Activated CD8-positive, alpha-beta memory T cell treated with anti-CD3 and anti-CD28 coated beads for 48 hours (primary cell): ENCODE results near the gene CUBN.

ENCODE experiments used
- DNase-seq, 3 experiments: peaks; one replicate each; pipeline ENCODE4 v3.0.0-alpha.2; 2020; ENCODE audit warnings: low read depth in 2 of 3, low spot score in 2 of 3

The CUBN gene

DNA sequence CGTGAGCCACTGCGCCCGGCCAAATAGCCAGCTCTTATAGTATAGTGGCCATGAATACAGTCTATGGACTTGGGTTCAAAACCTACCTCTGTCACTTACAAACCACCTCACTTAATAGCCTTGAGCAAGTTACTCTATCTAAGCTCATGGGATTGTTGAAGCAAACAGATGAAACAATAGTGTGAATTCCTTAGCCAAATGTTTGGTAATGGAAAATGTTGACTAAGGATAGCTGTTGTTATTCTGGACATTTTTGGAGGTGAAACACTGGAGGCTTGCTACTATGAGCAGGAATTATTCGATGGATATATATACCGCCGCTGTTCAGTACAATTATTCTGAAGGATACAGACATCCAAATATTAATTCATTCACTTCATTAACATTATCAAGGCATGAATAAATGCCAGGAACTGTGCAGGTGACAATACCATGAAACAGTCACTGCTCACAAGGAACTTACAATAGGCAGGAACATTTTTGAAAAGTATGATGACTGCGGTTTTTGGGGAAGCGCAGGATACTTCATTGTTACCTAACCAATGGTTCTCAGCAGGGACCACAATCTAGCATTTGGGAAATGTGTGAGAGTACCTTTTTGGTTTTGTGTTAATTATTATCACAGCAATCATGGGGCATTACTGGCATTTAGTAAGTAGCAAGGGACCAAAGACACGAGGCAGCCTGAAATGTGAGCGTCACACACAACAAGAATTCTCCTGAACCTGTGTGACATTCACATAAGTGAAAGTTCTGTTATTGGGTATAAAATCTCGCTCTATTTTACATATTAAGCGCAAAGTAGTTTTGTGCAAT, 55.7 kb downstream of the CUBN start:
- no peak for DNase-seq

DNA sequence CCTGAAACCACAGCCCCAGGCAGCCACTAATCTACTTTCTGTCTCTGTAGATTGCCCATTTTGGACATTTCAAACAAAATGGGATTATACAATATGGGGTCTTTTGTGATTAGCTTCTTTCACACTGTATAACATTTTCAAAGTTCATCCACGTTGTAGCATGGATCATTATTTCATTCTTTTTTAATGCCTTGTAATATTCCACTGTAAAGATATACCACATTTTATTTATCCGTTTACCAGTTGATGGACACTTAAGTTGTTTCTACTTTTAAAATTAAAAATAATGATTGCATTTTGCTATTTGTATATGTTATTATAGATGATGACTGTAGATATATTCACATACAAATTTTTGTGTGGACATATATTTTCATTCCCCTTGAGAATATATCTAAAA, 60.7 kb downstream of the CUBN start:
- no peak for DNase-seq

DNA sequence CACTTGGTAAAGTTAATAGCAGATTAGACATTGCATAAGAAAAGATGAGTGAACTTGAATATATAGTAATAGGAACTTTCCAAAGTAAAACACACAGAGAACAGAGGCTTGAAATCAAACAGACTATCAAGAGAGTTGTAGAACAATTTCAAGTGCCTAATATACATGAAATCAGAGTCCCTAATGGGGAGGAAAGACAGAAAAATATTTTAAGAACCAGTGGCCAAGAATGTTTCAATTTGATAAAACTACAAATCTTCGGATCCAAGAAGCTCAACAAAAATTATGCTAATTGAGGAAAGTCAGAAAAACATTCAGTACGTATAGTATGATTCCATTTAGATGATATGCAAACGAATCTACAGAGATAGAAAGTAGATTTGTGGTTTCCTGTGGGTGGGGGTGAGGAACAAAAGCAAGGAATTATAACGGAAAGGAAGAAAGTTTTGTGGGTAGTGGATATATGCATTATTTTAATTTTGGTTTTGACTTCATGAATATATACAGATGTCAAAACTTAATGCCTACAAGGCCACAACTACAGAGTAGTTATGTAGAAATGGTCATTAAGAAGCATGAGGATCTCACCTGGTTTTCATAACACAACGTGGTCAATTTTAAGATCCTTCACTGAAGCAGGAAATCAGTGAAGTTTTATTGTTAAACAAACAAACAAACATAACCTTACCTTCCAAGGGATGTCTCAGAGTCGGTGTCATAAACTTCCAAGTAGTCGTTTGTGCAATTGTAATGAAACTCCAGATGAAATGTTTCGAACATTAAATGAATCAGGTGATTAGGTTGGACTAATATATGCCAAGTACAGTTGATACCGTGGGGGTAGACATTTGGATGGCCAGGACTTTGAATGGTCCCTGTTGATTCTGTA, 62.0 kb downstream of the CUBN start:
- no peak for DNase-seq

DNA sequence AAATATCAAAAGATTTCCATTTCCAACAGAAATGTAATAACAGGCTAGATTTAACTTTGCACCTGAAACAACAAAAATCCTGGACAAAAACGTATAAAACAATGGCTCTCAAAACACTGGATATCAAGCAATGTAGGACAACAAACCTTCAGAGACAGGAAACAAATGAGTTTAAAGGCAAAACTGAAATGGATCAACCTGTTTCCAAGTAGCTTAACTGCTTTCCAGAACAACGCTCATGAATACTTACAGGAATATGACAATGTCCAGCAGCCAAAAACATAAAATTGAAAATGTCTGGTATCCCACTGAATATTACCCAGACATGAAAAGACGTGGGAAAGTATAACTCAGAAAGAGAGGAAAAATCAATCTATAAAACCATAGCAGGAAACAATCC, 62.8 kb downstream of the CUBN start:
- DNase-seq: no peak

DNA sequence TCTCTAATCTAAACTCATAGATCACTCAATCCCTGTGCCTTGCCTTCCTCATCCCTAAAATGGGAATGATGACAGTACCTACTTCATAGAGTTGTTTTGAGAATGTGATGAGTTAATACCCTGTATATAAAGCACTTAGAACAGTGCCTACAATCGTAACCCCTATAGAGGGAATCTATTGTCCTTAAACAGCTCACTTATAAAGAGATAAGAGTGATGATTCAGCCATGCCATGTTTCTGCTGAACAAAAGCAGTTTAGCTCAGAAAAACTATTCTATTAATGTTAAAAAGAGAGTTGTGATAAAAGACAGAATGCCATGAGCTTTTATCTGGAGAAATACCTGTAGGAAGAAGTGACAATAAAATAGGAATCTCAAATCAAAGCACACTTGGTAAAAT, 63.6 kb downstream of the CUBN start:
- no peak for DNase-seq

DNA sequence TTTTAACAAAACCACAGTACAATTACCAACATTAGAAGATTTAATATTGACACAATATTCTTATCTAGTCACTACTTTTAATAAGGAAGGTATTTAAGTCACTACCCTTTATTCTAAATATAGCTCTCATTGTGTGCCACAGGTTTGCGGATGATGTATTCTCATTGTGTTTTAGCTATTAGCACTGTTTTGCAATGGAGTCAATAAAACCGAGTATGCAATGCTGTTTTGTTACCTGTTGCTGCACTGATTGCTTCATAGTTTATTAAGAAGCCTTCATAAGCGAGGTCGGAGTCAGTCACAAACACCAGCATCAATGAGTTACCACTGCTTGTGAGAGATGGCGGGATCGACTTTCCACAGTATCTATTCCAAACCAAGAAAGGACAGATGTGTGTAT, 64.3 kb downstream of the CUBN start:
- DNase-seq: no peak

DNA sequence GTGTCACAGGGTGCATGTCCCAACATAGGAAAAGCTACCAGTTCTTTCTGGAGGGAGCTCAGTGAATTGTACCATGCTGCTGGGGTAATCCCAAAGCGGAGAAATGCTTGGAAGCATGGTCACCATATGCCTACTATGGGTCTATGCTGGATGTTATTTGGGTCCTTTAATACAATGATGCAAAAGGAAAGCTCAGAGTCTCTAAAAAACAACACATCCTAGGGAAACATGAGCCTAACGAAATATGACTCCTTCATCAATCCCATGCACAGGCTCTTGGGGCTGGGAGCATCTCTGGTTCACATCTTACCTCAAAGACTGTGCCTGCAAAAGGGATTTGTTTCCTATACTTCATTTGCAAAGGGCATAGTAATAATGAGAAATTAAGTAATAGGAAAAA, 65.2 kb downstream of the CUBN start:
- no peak for DNase-seq

DNA sequence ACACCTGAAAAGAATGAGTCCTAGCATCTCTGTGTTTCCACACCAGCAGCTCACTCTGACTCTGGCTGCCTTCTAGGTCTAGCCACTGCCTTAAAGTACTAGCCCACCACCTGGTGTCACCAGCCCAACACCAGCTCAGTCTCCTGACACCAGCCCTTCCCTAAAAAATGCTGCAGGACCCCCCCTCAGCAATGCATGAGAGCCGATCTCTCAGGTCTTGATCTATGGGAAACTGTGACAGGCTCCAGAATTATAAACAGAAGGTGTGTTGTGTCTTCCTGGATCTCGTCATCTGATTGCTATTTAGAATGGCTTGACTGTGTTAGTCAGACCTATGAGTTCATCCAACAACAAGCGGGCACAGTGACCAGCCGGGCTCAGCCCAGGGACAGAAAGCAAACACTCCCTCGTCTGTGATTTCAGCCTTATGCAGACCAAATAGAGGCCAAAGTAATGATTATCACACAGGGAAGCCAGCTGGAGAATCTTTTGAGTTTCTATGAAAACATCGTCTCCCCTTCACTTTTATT, 66.6 kb downstream of the CUBN start:
- no peak for DNase-seq

DNA sequence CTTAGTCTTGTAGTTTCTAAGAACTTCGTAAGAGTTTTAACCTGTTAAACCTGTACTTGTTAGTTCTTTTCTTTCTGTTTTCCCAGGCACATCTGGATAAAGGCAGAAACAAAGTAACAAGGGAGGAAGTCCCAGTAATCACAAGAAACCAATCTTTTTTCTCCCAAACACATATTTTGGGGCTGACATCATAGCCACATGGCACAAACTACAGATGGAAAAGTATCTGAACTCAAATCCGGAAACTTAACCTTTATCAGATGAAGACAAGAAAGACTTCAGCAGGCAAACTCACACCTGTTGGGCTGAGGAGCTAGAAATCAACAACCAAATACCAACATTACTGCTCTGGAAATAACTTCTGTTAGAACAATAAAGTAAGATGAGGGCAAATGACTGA, 67.1 kb downstream of the CUBN start:
- no peak for DNase-seq

DNA sequence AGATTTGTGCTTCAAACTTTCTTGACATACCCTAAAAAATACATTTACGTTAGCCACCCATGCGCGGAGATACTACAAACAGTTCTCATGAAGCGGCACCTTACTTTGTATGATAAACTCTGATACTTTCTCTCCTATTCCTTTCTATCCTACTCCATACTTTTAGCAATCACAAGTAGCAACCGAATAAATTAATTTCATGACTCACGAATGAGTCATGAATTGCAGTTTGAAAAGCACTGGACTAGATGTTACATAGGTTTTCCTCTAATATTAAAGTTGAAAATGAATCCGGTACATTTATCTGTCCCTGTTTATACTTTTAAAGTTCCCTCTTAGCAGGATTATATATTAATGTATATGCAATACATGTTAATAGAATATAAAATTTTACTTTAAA, 67.6 kb downstream of the CUBN start:
- no peak for DNase-seq

DNA sequence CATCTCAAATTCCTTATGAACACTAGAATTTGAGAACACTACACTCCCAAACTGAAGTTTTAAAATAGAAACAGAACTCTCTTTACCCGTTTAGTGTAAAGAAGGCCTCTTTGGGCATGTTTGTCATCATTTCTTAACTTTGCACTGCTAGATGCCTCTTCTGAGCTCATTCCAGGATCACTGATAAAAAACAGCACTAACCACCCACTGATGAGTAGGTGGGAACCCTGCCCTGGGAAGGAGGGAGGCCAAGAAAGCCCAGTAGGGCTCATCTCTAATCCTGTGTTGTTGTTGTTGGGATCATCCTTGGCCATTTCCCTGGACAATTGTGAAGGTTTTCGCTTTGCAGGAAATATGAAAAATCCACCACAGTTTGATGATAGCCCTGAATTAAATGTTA, 68.2 kb downstream of the CUBN start:
- no peak for DNase-seq

DNA sequence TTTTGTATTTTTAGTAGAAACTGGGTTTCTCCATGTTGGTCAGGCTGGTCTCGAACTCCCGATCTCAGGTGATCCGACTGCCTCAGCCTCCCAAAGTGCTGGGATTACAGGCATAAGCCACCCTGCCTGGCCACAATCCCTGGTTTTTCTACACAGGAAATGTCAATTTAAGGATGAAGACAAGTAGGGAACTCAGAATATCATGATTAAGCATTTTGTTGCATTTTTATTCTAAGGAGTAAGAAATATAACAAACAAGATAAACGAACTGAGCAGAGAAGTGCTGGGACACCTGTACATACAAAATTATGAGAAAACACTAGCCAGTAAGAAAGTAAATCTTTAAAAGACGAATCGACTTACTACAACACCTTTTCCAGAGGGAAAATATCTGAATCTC, 69.3 kb downstream of the CUBN start:
- no peak for DNase-seq

DNA sequence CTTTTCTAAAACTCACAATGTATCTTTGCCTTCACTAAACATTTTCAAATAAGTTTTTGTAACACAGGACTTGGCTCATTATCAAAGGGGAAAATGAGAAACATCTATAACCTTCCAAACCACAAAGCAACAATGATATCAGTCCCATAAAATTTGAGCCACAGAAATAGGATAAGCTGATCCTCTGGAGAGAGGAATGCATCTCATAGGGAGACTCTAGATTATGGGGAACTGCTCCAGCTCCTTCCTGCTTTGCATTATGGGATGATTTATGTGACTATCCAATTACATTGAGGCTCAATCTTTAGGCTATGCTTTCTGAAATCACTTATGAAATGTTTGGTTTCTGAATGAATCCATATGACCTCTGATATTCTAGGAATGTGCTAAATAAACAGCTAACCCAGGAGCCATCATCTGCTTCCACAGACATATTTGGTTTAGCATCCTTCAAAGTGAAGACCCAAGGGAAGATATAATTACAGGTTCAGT, 70.4 kb downstream of the CUBN start:
- no peak for DNase-seq

DNA sequence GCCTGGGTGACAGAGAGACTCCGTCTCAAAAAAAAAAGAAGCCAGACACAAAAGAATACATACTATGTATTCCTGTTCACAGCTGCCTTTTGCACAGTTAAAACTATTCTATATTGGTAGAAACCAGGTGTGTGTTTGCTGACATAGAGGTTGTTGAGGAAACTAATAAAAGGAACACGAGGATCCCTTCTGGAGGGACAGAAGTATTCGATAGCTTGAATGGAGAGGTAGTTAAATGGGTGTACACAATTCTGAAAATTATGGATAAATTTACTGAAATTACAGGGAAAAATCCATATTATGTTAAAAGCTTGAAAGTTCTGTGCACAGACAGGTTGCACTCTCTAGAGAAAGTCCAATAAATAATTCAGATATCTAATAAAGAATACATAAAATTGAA, 71.5 kb downstream of the CUBN start:
- no peak for DNase-seq

DNA sequence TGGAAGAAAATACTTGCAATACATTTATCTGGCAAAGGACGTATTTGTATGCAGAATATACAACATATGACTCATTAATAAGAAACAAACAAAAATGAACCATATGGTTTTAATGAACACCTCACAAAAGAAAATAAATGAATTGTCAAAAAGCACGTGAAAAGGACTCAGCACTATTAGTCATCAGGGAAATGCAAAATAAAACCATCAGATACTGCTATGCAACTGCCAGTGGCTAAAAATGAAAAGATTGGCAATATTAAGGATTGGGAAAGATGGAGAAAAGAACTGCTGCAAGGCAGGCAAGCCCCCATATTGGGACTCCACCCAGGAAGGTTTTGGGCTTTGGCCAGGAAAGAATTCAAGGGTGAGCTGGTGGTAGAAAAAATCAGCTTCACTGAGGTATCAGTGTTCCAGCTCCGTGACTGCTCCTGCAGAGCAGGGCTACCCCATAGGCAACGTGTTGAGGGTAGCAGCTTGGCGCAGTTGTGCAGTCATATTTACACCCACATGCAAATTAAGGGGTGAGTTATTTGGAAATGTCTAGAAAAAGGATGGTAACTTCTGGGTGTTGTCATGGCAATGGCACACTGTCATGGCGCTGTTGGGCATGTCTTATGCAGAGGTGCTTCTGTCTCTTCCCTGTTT, 72.7 kb downstream of the CUBN start:
- DNase-seq: no peak

DNA sequence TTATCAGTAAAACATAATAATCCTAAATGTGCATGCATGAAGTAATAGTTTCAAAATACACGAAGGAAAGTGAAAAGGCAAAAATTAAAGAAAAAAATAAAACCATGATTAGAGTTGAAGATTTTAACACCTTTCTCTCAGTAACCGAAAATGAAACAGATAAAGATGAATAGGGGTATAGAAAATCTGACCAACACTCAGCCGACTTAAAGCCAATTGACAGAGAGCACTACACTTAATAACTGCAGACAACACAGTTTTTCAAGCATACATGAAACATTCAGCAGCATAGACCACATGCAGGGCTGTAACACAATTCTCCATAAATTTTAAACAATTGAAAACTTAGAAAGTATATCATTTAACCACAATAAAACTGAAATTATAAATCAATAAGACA, 76.1 kb downstream of the CUBN start:
- DNase-seq: no peak

DNA sequence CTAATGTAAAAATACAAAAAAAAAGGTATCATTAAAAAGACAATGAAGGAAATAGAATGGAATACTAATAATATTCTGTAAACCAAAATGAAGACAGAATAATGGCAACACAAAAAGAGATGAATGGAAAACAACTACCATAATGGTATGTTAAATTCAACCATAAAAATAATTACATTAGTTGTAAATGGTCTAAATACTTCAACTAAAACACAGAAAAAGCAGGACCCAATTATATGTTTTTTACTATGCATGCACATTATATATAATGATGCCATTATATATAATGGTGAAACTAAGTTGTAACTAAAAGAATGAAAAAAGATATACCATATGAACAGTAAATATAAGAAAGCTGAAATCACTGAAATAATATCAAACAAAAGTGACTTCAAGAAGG, 76.5 kb downstream of the CUBN start:
- DNase-seq: no peak

DNA sequence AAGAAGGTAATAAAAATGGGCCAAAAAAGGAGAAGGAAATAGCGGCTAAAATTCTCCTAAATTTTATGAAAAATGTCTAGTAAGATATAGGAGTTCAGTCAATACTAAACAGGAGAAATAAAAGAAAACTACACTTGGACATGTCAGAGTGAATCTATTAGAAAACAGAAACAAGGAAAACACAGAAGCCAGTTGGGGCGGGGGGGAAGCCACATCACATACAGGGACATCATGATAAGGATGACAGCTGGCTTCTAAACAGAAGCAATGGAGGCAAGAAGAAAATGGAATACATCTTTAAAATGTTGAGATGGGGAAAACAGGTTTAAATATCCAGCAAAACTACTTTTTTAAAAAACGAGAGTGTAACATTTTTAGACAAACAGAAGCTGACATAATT, 77.8 kb downstream of the CUBN start:
- DNase-seq: no peak

DNA sequence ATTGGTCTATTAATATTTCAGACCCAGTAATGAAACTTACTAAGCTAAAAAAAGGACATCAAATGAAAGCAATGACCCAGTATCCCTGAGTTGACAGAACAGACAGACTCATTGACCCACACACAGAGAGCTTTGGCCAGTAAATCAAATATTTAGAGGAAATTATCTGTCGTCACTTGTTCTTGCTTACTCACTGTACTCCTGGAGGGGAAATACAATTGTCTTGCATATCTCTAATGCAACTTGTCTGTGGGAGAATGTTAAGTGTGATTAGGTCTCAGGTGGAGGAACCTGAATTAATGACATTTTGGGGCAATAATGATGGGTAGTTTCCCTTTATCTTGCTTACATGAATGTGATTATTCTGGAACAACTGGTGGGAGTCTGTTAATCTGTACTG, 80.4 kb downstream of the CUBN start:
- DNase-seq: no peak

DNA sequence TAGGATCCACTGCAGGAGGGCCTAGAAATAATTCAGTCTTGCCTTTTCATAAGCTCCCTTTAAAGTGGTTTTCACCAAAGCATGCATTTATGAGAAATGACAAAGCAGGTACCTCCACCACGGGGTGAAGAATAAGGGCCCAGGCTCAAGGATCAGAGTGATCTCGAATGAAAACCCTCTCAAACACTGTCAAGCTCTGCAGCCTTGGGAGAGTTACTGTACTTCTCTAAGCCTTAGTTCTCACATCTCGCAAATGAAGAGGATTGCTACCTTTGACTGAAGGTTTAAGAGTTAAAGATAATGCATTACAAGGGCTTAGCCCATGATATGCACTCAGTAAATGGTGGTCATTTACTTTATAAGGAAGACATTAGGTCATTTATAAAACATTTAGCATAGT, 81.7 kb downstream of the CUBN start:
- DNase-seq: no peak

DNA sequence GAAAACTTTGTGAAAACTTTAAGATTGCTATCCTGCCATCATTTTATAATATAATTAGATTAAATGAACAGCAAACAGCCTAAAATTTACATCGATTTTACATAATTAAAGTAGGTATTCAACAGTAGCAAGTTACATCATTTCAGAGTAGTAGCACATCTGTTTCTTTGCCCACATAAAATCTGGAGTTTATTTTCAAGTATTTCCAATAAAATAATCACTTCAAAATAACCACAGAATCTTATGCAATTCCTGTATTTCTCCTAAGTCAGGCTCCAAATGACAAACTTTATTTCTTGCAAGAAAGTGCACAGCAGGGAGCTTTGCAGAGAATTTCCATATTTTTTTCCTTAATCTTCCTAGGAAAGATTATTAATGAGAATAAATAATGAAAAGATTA, 82.6 kb downstream of the CUBN start:
- DNase-seq: no peak

DNA sequence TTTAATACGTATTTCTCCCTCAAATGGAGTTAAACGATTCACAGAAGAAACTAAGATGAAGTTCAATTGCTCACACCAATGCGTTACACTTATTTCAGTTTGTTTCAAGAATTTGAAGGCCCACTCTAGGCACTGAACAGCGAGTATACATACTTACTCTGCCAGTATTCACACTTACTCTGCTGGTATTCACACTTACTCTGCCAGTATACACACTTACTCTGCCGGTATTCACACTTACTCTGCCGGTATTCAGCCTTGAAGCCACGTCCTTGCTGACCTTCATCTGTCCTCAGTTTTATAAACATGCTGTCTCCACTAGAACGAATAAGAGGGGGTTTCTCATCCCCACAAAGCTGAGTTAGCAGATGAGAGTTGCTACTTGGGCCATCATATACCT, 86.0 kb downstream of the CUBN start:
- no peak for DNase-seq
